Gastroesophageal sphincter (tissue), 3 donors: Measurements from ENCODE around the gene CARMIL3.

Experiments
- CTCF ChIP-seq, 4 experiments: fragments of 200-600 bp in 2 of 4; fragments of 450-650 bp in 2 of 4; sonication (generic) in 1 of 4; IDR thresholded peaks; one replicate each; pipeline ENCODE4 v1.5.1; 2017 to 2019; ENCODE audit warnings: antibody characterized with exemption in 4 of 4, mild to moderate bottlenecking in 2 of 4, moderate library complexity in 2 of 4
- EP300 ChIP-seq: sonication (generic); formaldehyde crosslinking; IDR thresholded peaks from one replicate; pipeline ENCODE4 v1.6.1; 2017; ENCODE audit warnings: antibody characterized with exemption, mild to moderate bottlenecking
- POLR2A ChIP-seq, 2 donors: fragments of 450-650 bp; IDR thresholded peaks; one replicate each; pipeline ENCODE4 v1.6.1; 2017; ENCODE audit warnings: antibody characterized with exemption in 2 of 2, mild to moderate bottlenecking in 2 of 2, moderate library complexity in 1 of 2
- POLR2AphosphoS5 ChIP-seq: sonication (generic); formaldehyde crosslinking; IDR thresholded peaks from one replicate; pipeline ENCODE4 v1.6.1; 2017; ENCODE audit warnings: antibody characterized with exemption

DNA sequence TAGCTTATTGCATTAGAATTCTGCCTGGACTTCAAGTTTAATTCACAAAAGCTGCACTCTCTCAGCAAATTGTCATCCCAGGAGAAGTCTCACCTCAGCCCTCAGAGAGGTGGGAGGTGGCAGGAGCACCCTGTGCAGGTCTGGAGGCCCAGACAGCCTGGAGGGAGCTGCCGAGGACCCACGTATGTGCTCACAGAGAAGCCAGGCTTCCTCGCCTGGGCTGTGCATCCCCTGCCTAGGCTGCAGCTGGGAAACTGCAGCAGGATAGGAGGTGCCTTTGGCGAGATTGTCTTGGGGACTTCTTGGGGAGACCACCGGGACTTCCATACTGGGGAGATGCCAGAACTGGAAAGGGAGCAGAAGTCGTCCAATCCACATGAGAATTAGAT is 28.3 kb downstream of the CARMIL3 start:
- TF ChIP-seq POLR2AphosphoS5 = no peak
- TF ChIP-seq EP300 = no peak
- no peak for TF ChIP-seq CTCF (IDR thresholded peaks at IDR 0.05)
- no peak for TF ChIP-seq POLR2A (IDR thresholded peaks at IDR 0.05)
